Keratinocyte (primary cell): ENCODE measurements around the gene DIRAS1. TPM values are rescaled to one million over a fixed set of nuclear protein-coding genes. Genes with fewer than 3 reads are reported as not detected.

ENCODE experiments used
- DNase-seq: peaks from one replicate; pipeline ENCODE4 v3.0.0-alpha.2; 2011; ENCODE audit warnings: low read depth, missing footprints, low spot score
- FAIRE-seq: peaks from 2 replicates; lab custom pipeline; 2011; peaks lifted over from hg19 to GRCh38; lab: Jason Lieb, UNC
- H2AFZ ChIP-seq: 2 replicates; pipeline ENCODE4 v1.6.0; 2012; ENCODE audit warnings: low read length, control low read depth, inconsistent platforms; ENCODE audit not compliant: control insufficient read depth
- H3K27ac ChIP-seq: 2 replicates; pipeline ENCODE4 v1.5.1; 2011; ENCODE audit warnings: low read length; ENCODE audit not compliant: control insufficient read depth, insufficient read depth
- H3K27me3 ChIP-seq: 3 replicates; pipeline ENCODE4 v1.6.0; 2011; ENCODE audit warnings: low read length; ENCODE audit not compliant: control insufficient read depth, insufficient read depth; ENCODE audit errors: extremely low read depth
- H3K36me3 ChIP-seq, 2 experiments: 2 replicates in 1 of 2; 3 replicates in 1 of 2; pipeline ENCODE4 v1.5.1; 2011; ENCODE audit warnings: low read length in 2 of 2, mild to moderate bottlenecking in 1 of 2; ENCODE audit not compliant: control insufficient read depth in 2 of 2, insufficient read depth in 2 of 2; ENCODE audit errors: extremely low read depth in 1 of 2
- H3K4me1 ChIP-seq: 3 replicates; pipeline ENCODE4 v1.5.1; 2011; ENCODE audit warnings: low read length; ENCODE audit not compliant: control insufficient read depth, insufficient read depth; ENCODE audit errors: extremely low read depth
- H3K4me2 ChIP-seq: 3 replicates; pipeline ENCODE4 v1.6.0; 2011; ENCODE audit warnings: low read depth, low read length; ENCODE audit not compliant: control insufficient read depth, insufficient read depth; ENCODE audit errors: extremely low read depth
- H3K4me3 ChIP-seq, 3 experiments: fragments of 200-600 bp in 1 of 3; sonication (generic) in 1 of 3; 2 replicates in 2 of 3; 3 replicates in 1 of 3; pipeline ENCODE4 v1.5.1; 2011 to 2016; ENCODE audit warnings: low read length in 3 of 3, mild to moderate bottlenecking in 3 of 3, control low read depth in 2 of 3, inconsistent platforms in 1 of 3, low read depth in 1 of 3, mixed read lengths in 1 of 3, mixed run types in 1 of 3, moderate library complexity in 1 of 3; ENCODE audit not compliant: control insufficient read depth in 2 of 3, insufficient read depth in 2 of 3; ENCODE audit errors: extremely low read depth in 1 of 3
- H3K79me2 ChIP-seq: 2 replicates; pipeline ENCODE4 v1.6.0; 2012; ENCODE audit warnings: low read length; ENCODE audit not compliant: control insufficient read depth, insufficient read depth
- H3K9ac ChIP-seq: 3 replicates; pipeline ENCODE4 v1.6.0; 2011; ENCODE audit warnings: low read length; ENCODE audit not compliant: control insufficient read depth, insufficient read depth; ENCODE audit errors: extremely low read depth
- H3K9me1 ChIP-seq: 3 replicates; pipeline ENCODE4 v1.6.0; 2011; ENCODE audit warnings: low read length; ENCODE audit not compliant: control insufficient read depth, insufficient read depth; ENCODE audit errors: extremely low read depth
- H3K9me3 ChIP-seq: 2 replicates; pipeline ENCODE4 v1.5.1; 2012; ENCODE audit warnings: low read depth, low read length; ENCODE audit not compliant: control insufficient read depth
- H4K20me1 ChIP-seq: 3 replicates; pipeline ENCODE4 v1.6.0; 2011; ENCODE audit warnings: low read length; ENCODE audit not compliant: control insufficient read depth, insufficient read depth; ENCODE audit errors: extremely low read depth
- CTCF ChIP-seq, 3 experiments: IDR thresholded peaks in 1 of 3; conservative IDR thresholded peaks in 1 of 3; optimal IDR thresholded peaks in 1 of 3; 2 replicates in 2 of 3; 3 replicates in 1 of 3; pipeline versions ENCODE3 to v1.5.1; 2011; ENCODE audit warnings: low read length in 3 of 3, mild to moderate bottlenecking in 3 of 3, moderate library complexity in 2 of 3, control low read depth in 1 of 3, inconsistent platforms in 1 of 3; ENCODE audit not compliant: insufficient read depth in 2 of 3; ENCODE audit errors: extremely low read depth in 1 of 3
- EZH2 ChIP-seq: IDR thresholded peaks from one replicate; pipeline ENCODE4 v1.6.1; 2012; ENCODE audit warnings: inconsistent platforms, mild to moderate bottlenecking, low read length, moderate library complexity
- dilution Hi-C: fragments of 300-500 bp; cut with MboI; formaldehyde crosslinking; loops from one replicate; pipeline ENCODE4 v1.7.0; 2020; ENCODE audit warnings: low sequenced_read_pairs; ENCODE audit not compliant: extremely low pct_ligation_motif_present
- polyA plus RNA-seq, 5 experiments: library from polyadenylated mRNA; depleted of rRNA in 3 of 5; stranded (reverse) in 3 of 5; stranded (forward) in 1 of 5; unstranded in 1 of 5; fragments of >200 nt; gene quantifications; 1 replicate in 1 of 5; 2 replicates in 3 of 5; 3 replicates in 1 of 5; pipeline versions ENCODE4 v1.2.1 to v1.2.3, GENCODE V29; 2011 to 2012; ENCODE audit warnings: missing spikeins in 2 of 5, low read depth in 1 of 5, low replicate concordance in 1 of 5

The DIRAS1 gene
- polyA plus RNA-seq, 1 donor (not counting 4 experiments of a cell fraction or from before 2014, with no cell fraction given) = 0.10 TPM

GRCh38 chr19:2719920-2720776 is 1.0 kb downstream of the DIRAS1 start:
- Histone ChIP-seq H3K27me3 (peaks cover 35% of the 10 kb centered on the region), H3K79me2 (no peaks in the 10 kb centered on the region), H3K4me2 (peak overlapping the region; percentile 27), H3K9ac (no peak overlapping the region), H3K4me1 (no peaks in the 10 kb centered on the region), H3K9me3 (peaks cover 7% of the 10 kb centered on the region), H2AFZ (no peak overlapping the region), H3K36me3 (no peaks in the 10 kb centered on the region), H4K20me1 (no peaks in the 10 kb centered on the region), H3K4me3 (peak overlapping the region in 1 of 3 experiments; percentile 33), H3K9me1 (no peaks in the 10 kb centered on the region), H3K27ac (no peak overlapping the region)
- dilution Hi-C loops = no loop called here
- TF ChIP-seq CTCF (optimal IDR thresholded peaks at IDR 0.05 in 1 of 3, IDR thresholded peaks at IDR 0.05 in 1 of 3, conservative IDR thresholded peaks at IDR 0.05 in 1 of 3; ENCODE audit: extremely low read depth in 1 of 3, insufficient read depth in 2 of 3, low read length in 3 of 3) (no peak), EZH2 (peak; percentile 91)
- FAIRE-seq (no peak), DNase-seq (no peak)

GRCh38 chr19:2719232-2719735 is 1.9 kb downstream of the DIRAS1 start:
- DNase-seq (no peak), FAIRE-seq (no peak)
- no peaks in the 10 kb centered on the region for H3K36me3 ChIP-seq
- H3K4me3 ChIP-seq = no peak overlapping the region
- no peak overlapping the region for H3K9ac ChIP-seq
- H3K27me3 ChIP-seq = peaks cover 35% of the 10 kb centered on the region
- H3K4me2 ChIP-seq = no peak overlapping the region
- no peak overlapping the region for H3K27ac ChIP-seq
- peaks cover 9% of the 10 kb centered on the region for H3K9me3 ChIP-seq
- no peaks in the 10 kb centered on the region for H3K4me1 ChIP-seq
- H2AFZ ChIP-seq = no peak overlapping the region
- H3K9me1 ChIP-seq = no peaks in the 10 kb centered on the region
- H4K20me1 ChIP-seq = no peaks in the 10 kb centered on the region
- TF ChIP-seq EZH2 (no peak), CTCF (optimal IDR thresholded peaks at IDR 0.05 in 1 of 3, IDR thresholded peaks at IDR 0.05 in 1 of 3, conservative IDR thresholded peaks at IDR 0.05 in 1 of 3; ENCODE audit: extremely low read depth in 1 of 3, insufficient read depth in 2 of 3, low read length in 3 of 3) (no peak)
- H3K79me2 ChIP-seq = no peaks in the 10 kb centered on the region
- dilution Hi-C loops = no loop called here
